Measurements from ENCODE around the gene MAPK9. TPM values are rescaled to one million over a fixed set of nuclear protein-coding genes. Genes with fewer than 3 reads are reported as not detected.

MAPK9 gene
- total RNA-seq: 20.9 and 21.1 TPM in 2 replicates

DNA sequence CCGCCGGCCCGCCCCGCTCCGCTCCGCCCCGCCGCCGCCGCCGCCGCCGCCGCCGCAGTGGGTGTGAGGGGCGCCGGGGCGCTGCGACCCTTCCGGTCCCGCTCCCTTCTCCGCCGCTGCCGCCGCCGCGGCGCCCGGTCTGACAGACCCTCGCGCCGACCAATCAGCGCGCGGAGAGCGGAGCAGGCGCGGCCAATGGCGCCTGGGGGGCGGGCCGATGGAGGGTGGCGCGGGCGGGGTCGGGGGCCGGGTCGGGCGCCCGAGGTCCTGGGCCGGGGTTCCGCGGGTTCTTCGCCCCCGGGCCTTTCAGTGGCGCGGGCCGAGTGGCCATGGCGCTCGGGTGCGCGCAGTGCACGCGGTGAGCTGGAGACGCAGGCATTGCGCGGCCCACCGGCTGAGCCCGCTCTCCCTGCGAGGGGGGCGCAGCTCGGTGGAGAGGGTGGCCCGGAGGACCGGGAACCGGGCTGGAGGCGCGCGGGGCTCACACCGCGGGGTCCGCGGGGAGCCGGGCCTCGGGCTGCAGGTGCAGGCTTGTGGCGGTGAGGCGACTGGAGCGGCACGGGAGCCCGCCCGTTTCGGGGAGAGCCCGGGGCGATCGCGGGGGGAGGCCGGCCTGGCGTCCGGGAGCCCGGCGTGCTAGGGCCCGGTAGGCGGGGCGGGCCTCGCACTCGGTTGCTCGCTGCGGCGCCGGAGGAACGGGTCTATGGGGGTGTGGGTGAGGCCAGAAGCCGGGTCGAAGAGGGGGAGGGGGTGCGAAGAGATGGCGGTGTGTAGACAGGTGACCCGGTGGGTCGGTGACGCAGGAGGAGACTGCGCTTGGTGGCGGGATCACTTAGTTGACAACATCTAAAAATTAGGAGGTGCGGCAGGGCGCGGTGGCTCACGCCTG lies at the start of gene MAPK9:
Gene MAPK9 (minus strand): TSS at position 141 of the 889 bp plus-strand sequence. CDS start 11,522 bp downstream, outside the sequence.

DNA sequence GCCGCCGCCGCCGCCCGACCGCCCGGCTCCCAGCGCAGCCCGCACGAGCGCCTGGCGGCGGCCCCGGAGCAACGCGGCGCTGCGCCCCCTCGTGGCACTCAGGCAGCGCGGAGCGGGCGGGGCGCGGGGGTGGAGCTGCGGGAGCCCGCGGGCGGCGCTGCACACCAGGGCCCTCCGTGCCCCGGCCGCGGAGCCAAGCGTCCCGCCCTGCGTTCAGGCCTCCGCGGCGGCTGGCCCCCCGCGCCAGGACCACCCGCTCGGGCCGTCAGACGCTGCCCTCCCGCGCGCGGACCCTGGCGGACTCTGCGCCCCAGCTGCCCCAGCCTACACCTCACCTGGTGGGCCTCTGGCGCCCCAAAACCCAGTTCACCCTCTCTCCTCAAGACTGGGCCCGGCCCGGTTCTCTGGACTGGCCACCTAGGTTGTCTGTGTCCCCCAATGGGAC lies 82.7 kb downstream of the MAPK9 start, which contains the start of gene RASGEF1C:
Gene RASGEF1C (minus strand): TSS at position 75 of the 445 bp plus-strand sequence. CDS start 71,159 bp downstream, outside the sequence.

Other genes with a start within 250 kb of the MAPK9 start
- 25.3 and 56.7 TPM in 2 replicates for gene RNF130, start 220.3 kb downstream of the MAPK9 start, total RNA-seq
- not detected in 2 replicates for gene RASGEF1C, start 82.9 kb downstream of the MAPK9 start, total RNA-seq
- gene GFPT2, start 61.3 kb upstream of the MAPK9 start, total RNA-seq: 25.4 and 126 TPM in 2 replicates
- 11.1 and 20.8 TPM in 2 replicates for gene CNOT6, start 202.3 kb upstream of the MAPK9 start, total RNA-seq